Neural cell (in vitro differentiated cells): ENCODE data around the gene OR10P1. TPM values are rescaled to one million over a fixed set of nuclear protein-coding genes. Genes with fewer than 3 reads are reported as not detected.

Experiments used
- H2AFZ ChIP-seq: fragments of 200-600, 300-800 bp; sonication (generic), shearing (Covaris generic); 2 replicates; pipeline ENCODE4 v1.6.0; 2014; ENCODE audit warnings: low read depth, mild to moderate bottlenecking, antibody characterized with exemption, low read length, moderate library complexity
- H3F3A ChIP-seq: fragments of 200-600 bp; shearing (Covaris generic); 2 replicates; pipeline ENCODE4 v1.6.1; 2016; ENCODE audit warnings: mild to moderate bottlenecking, moderate library complexity, mixed read lengths, antibody characterized with exemption, low read length; ENCODE audit not compliant: insufficient read depth, poor library complexity, severe bottlenecking
- H3K27ac ChIP-seq: fragments of 200-600, 300-800 bp; sonication (generic), shearing (Covaris generic); 2 replicates; pipeline ENCODE4 v1.5.1; 2014; ENCODE audit warnings: mild to moderate bottlenecking, low read length, moderate library complexity
- H3K27me3 ChIP-seq: fragments of 300-800, 200-600 bp; sonication (generic), shearing (Covaris generic); 2 replicates; pipeline ENCODE4 v1.6.0; 2014; ENCODE audit warnings: mild to moderate bottlenecking, low read depth, low read length, moderate library complexity; ENCODE audit not compliant: insufficient read depth
- H3K36me3 ChIP-seq: fragments of 300-800, 200-600 bp; sonication (generic), shearing (Covaris generic); 2 replicates; pipeline ENCODE4 v1.5.1; 2014; ENCODE audit warnings: mild to moderate bottlenecking, antibody characterized with exemption, low read length, moderate library complexity; ENCODE audit not compliant: insufficient read depth
- H3K4me2 ChIP-seq: fragments of 300-800, 200-600 bp; sonication (generic), shearing (Covaris generic); 2 replicates; pipeline ENCODE4 v1.6.0; 2014; ENCODE audit warnings: mild to moderate bottlenecking, low read length
- H3K4me3 ChIP-seq: fragments of 300-800, 200-600 bp; sonication (generic), shearing (Covaris generic); 2 replicates; pipeline ENCODE4 v1.5.1; 2014; ENCODE audit warnings: mild to moderate bottlenecking, low read length, moderate library complexity
- H3K79me2 ChIP-seq: fragments of 200-600 bp; shearing (Covaris generic); replicated peaks from 2 replicates; pipeline ENCODE4 v1.6.0; 2014; ENCODE audit warnings: mild to moderate bottlenecking, low read length, moderate library complexity; ENCODE audit not compliant: insufficient read depth
- H3K9ac ChIP-seq: fragments of 300-800, 200-600 bp; sonication (generic), shearing (Covaris generic); 2 replicates; pipeline ENCODE4 v1.6.1; 2016; ENCODE audit warnings: mild to moderate bottlenecking, low read length, mixed read lengths
- H3K9me2 ChIP-seq: fragments of 200-600 bp; shearing (Covaris generic); 2 replicates; pipeline ENCODE4 v1.6.1; 2016; ENCODE audit warnings: mild to moderate bottlenecking, low read length, mixed read lengths; ENCODE audit not compliant: insufficient read depth
- H3K9me3 ChIP-seq: fragments of 200-600, 300-800 bp; sonication (generic), shearing (Covaris generic); 2 replicates; pipeline ENCODE4 v1.6.1; 2016; ENCODE audit warnings: mild to moderate bottlenecking, mixed run types, low read length, moderate library complexity, mixed read lengths
- H4K20me1 ChIP-seq: fragments of 200-600 bp; shearing (Covaris generic); 2 replicates; pipeline ENCODE4 v1.6.1; 2016; ENCODE audit warnings: mild to moderate bottlenecking, mixed run types; ENCODE audit not compliant: insufficient read depth
- EP300 ChIP-seq: fragments of 450-650 bp; conservative IDR thresholded peaks from 2 replicates; pipeline ENCODE4 v1.6.1; 2014; ENCODE audit warnings: antibody characterized with exemption, mild to moderate bottlenecking, moderate library complexity; ENCODE audit not compliant: poor library complexity, severe bottlenecking
- EZH2 ChIP-seq: fragments of 200-600, 300-800 bp; shearing (Covaris generic), sonication (generic); IDR thresholded peaks from 2 replicates; pipeline ENCODE4 v1.6.1; 2014; ENCODE audit warnings: antibody characterized with exemption, low read length, borderline replicate concordance, mild to moderate bottlenecking; ENCODE audit not compliant: insufficient read depth, poor library complexity, severe bottlenecking
- MXI1 ChIP-seq: fragments of 450-650 bp; conservative IDR thresholded peaks from 2 replicates; pipeline ENCODE4 v1.6.1; 2014; ENCODE audit warnings: antibody characterized with exemption, mild to moderate bottlenecking; ENCODE audit not compliant: poor library complexity, severe bottlenecking
- POLR2AphosphoS5 ChIP-seq: IDR thresholded peaks from 2 replicates; pipeline ENCODE4 v1.6.1; 2012
- RAD21 ChIP-seq: fragments of 450-650 bp; conservative IDR thresholded peaks from 2 replicates; pipeline ENCODE4 v1.6.1; 2014; ENCODE audit warnings: antibody characterized with exemption, mild to moderate bottlenecking, moderate library complexity
- SMC3 ChIP-seq: fragments of 450-650 bp; conservative IDR thresholded peaks from 2 replicates; pipeline ENCODE4 v1.6.1; 2014; ENCODE audit warnings: antibody characterized with exemption, mild to moderate bottlenecking, moderate library complexity; ENCODE audit not compliant: poor library complexity
- TAF1 ChIP-seq: IDR thresholded peaks from 2 replicates; pipeline ENCODE4 v1.6.1; 2012; ENCODE audit warnings: low read depth
- polyA plus RNA-seq: library from polyadenylated mRNA; depleted of rRNA; stranded (reverse); fragments of >200 nt; gene quantifications from 2 replicates; pipeline ENCODE4 v1.2.3, GENCODE V29; 2014
- TF ChIP-seq, protein P1 (sequence below): IDR thresholded peaks from 2 replicates; pipeline ENCODE4 v1.6.1; 2012; ENCODE audit warnings: borderline replicate concordance
- TF ChIP-seq, protein P2 (sequence below): fragments of 450-650 bp; IDR thresholded peaks from 2 replicates; pipeline ENCODE4 v1.5.1; 2014; ENCODE audit warnings: antibody characterized with exemption, mild to moderate bottlenecking, moderate library complexity; ENCODE audit not compliant: poor library complexity, severe bottlenecking

Gene OR10P1
- polyA plus RNA-seq, 1 donor from 2014 or later = not detected

DNA sequence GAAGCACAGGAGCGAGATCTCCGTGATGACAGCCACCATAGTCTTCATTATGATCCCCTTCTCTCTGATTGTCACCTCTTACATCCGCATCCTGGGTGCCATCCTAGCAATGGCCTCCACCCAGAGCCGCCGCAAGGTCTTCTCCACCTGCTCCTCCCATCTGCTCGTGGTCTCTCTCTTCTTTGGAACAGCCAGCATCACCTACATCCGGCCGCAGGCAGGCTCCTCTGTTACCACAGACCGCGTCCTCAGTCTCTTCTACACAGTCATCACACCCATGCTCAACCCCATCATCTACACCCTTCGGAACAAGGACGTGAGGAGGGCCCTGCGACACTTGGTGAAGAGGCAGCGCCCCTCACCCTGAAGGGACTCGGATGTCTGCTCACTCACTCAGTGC is 775 bp downstream of the OR10P1 start:
- Histone ChIP-seq H3K79me2 (no peaks in the 10 kb centered on the region), H3F3A (no peaks in the 10 kb centered on the region), H3K4me2 (no peak overlapping the region), H3K27ac (no peak overlapping the region), H3K36me3 (no peaks in the 10 kb centered on the region), H3K9ac (no peak overlapping the region), H3K9me2 (no peaks in the 10 kb centered on the region), H3K9me3 (no peaks in the 10 kb centered on the region), H2AFZ (no peak overlapping the region), H3K27me3 (no peaks in the 10 kb centered on the region), H4K20me1 (no peaks in the 10 kb centered on the region), H3K4me3 (no peak overlapping the region)
- TF ChIP-seq, protein P1, sequence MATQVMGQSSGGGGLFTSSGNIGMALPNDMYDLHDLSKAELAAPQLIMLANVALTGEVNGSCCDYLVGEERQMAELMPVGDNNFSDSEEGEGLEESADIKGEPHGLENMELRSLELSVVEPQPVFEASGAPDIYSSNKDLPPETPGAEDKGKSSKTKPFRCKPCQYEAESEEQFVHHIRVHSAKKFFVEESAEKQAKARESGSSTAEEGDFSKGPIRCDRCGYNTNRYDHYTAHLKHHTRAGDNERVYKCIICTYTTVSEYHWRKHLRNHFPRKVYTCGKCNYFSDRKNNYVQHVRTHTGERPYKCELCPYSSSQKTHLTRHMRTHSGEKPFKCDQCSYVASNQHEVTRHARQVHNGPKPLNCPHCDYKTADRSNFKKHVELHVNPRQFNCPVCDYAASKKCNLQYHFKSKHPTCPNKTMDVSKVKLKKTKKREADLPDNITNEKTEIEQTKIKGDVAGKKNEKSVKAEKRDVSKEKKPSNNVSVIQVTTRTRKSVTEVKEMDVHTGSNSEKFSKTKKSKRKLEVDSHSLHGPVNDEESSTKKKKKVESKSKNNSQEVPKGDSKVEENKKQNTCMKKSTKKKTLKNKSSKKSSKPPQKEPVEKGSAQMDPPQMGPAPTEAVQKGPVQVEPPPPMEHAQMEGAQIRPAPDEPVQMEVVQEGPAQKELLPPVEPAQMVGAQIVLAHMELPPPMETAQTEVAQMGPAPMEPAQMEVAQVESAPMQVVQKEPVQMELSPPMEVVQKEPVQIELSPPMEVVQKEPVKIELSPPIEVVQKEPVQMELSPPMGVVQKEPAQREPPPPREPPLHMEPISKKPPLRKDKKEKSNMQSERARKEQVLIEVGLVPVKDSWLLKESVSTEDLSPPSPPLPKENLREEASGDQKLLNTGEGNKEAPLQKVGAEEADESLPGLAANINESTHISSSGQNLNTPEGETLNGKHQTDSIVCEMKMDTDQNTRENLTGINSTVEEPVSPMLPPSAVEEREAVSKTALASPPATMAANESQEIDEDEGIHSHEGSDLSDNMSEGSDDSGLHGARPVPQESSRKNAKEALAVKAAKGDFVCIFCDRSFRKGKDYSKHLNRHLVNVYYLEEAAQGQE = no peak
- TF ChIP-seq, protein P2, sequence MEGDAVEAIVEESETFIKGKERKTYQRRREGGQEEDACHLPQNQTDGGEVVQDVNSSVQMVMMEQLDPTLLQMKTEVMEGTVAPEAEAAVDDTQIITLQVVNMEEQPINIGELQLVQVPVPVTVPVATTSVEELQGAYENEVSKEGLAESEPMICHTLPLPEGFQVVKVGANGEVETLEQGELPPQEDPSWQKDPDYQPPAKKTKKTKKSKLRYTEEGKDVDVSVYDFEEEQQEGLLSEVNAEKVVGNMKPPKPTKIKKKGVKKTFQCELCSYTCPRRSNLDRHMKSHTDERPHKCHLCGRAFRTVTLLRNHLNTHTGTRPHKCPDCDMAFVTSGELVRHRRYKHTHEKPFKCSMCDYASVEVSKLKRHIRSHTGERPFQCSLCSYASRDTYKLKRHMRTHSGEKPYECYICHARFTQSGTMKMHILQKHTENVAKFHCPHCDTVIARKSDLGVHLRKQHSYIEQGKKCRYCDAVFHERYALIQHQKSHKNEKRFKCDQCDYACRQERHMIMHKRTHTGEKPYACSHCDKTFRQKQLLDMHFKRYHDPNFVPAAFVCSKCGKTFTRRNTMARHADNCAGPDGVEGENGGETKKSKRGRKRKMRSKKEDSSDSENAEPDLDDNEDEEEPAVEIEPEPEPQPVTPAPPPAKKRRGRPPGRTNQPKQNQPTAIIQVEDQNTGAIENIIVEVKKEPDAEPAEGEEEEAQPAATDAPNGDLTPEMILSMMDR = no peak
- TF ChIP-seq MXI1 (no peak), POLR2AphosphoS5 (no peak), SMC3 (no peak), EP300 (no peak), TAF1 (no peak), RAD21 (no peak), EZH2 (no peak)

DNA sequence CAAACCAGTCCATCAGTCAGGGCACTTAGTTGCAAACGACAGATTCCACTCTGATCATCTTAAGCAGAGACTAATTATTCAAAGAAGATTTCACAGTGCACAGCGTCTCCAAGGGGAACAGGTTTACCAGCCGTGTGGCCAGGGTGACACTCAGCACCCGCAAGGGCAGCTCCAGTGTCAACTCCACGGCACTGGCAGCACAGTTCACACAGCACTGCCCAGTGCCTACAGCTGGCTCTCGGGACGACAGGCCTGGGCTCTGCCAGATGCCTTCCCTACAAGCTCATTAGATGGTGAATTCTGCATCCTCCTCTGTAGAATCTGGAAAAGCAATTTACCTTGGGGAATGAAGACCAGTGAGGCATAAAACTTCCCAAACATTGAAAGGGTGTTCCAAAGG is 4.9 kb downstream of the OR10P1 start:
- H3K9me3 ChIP-seq = no peaks in the 10 kb centered on the region
- TF ChIP-seq, protein P2 = no peak
- TF ChIP-seq, protein P1 = no peak
- no peak for TF ChIP-seq SMC3
- TF ChIP-seq POLR2AphosphoS5 = no peak
- no peak for TF ChIP-seq RAD21
- TF ChIP-seq TAF1 = no peak
- no peak for TF ChIP-seq MXI1
- no peak for TF ChIP-seq EZH2
- no peak for TF ChIP-seq EP300
- H3K9ac ChIP-seq = no peak overlapping the region
- no peak overlapping the region for H3K4me2 ChIP-seq
- no peaks in the 10 kb centered on the region for H4K20me1 ChIP-seq
- no peak overlapping the region for H3K27ac ChIP-seq
- H3K9me2 ChIP-seq = no peaks in the 10 kb centered on the region
- H3K4me3 ChIP-seq = no peak overlapping the region
- no peak overlapping the region for H2AFZ ChIP-seq
- H3K79me2 ChIP-seq = no peaks in the 10 kb centered on the region
- H3F3A ChIP-seq = no peaks in the 10 kb centered on the region
- H3K36me3 ChIP-seq = no peaks in the 10 kb centered on the region
- no peaks in the 10 kb centered on the region for H3K27me3 ChIP-seq
